ENCODE measurements around the gene PGM1. TPM values are rescaled to one million over a fixed set of nuclear protein-coding genes. Genes with fewer than 3 reads are reported as not detected.

PGM1 gene
- total RNA-seq, 1 experiment from 2014 or later = 101 TPM

DNA sequence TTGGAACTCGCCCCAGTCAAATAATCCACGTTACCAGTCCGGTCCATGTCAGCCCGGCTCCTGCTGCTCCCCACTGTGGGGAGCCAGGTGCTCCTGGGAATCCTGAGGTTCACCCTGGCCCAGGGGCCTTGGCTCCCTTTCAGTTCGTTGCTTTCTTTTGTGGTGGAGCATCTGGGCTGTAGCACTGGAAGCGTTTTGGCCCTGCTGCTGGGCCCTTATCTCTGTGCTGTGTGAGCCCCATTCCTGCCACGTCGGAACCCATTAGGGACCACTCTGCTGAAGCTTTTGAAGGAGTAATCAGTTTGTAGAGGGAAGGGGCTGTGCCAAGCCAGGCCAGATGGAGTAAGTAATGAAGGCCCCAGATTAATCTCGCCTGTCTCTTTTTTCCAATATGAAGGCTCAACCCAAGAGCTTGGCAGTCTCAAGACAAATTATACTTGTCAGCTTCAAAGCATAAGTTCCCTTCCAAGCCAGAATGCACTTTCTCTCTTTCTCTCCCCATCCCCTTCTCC is 82.3 kb downstream of the PGM1 start:
- H3K4me1 ChIP-seq (replicated peaks; ENCODE audit: insufficient read depth) = peaks cover 13% of the 10 kb centered on the region
- H2AFZ ChIP-seq = no peak overlapping the region
- H3K79me2 ChIP-seq (ENCODE audit: low read depth) = no peaks in the 10 kb centered on the region
- no peak overlapping the region for H3K27ac ChIP-seq
- no peaks in the 10 kb centered on the region for H4K20me1 ChIP-seq (ENCODE audit: insufficient read depth)
- no peaks in the 10 kb centered on the region for H3K27me3 ChIP-seq (ENCODE audit: insufficient read depth, low read depth)
- peaks cover 9% of the 10 kb centered on the region for H3K9me3 ChIP-seq (ENCODE audit: insufficient read depth, low read depth)
- H3K9me2 ChIP-seq (ENCODE audit: insufficient read depth) = no peaks in the 10 kb centered on the region
- POLR2A ChIA-PET (ENCODE audit: unreplicated experiment) = interaction anchor here (0.6 kb wide), 1 partner anchor 451 kb away, joined by 3 read pairs; no protein-coding TSS in a partner anchor
- no peaks in the 10 kb centered on the region for H3F3A ChIP-seq (ENCODE audit: insufficient read depth, low read depth)
- BruUV-seq (replicated peaks) = no TSS peak
- intact Hi-C loops (cut with micrococcal nuclease; ENCODE audit: unreplicated experiment) = no loop called here
- no peaks in the 10 kb centered on the region for H3K36me3 ChIP-seq (ENCODE audit: low read depth)
- no peak overlapping the region for H3K4me3 ChIP-seq
- CTCF ChIA-PET = interaction anchor here (1.2 to 1.3 kb wide), 2 partner anchors 16 to 567 kb away, joined by 4 to 5 read pairs; no protein-coding TSS in a partner anchor
- no peak overlapping the region for H3K4me2 ChIP-seq
- TF ChIP-seq, protein P1, sequence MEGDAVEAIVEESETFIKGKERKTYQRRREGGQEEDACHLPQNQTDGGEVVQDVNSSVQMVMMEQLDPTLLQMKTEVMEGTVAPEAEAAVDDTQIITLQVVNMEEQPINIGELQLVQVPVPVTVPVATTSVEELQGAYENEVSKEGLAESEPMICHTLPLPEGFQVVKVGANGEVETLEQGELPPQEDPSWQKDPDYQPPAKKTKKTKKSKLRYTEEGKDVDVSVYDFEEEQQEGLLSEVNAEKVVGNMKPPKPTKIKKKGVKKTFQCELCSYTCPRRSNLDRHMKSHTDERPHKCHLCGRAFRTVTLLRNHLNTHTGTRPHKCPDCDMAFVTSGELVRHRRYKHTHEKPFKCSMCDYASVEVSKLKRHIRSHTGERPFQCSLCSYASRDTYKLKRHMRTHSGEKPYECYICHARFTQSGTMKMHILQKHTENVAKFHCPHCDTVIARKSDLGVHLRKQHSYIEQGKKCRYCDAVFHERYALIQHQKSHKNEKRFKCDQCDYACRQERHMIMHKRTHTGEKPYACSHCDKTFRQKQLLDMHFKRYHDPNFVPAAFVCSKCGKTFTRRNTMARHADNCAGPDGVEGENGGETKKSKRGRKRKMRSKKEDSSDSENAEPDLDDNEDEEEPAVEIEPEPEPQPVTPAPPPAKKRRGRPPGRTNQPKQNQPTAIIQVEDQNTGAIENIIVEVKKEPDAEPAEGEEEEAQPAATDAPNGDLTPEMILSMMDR (conservative IDR thresholded peaks at IDR 0.05) = no peak
- TF ChIP-seq EZH2 (IDR thresholded peaks at IDR 0.05; ENCODE audit: low read depth) = no peak
- DNase-seq = no peak

- Histone ChIP-seq H3K4me3 (no peak overlapping the region), H3F3A (ENCODE audit: insufficient read depth, low read depth) (no peaks in the 10 kb centered on the region), H4K20me1 (ENCODE audit: insufficient read depth) (no peaks in the 10 kb centered on the region), H3K4me2 (no peak overlapping the region), H3K4me1 (replicated peaks; ENCODE audit: insufficient read depth) (peaks cover 13% of the 10 kb centered on the region), H3K79me2 (ENCODE audit: low read depth) (no peaks in the 10 kb centered on the region), H3K27me3 (ENCODE audit: insufficient read depth, low read depth) (no peaks in the 10 kb centered on the region), H3K9me3 (ENCODE audit: insufficient read depth, low read depth) (peaks cover 18% of the 10 kb centered on the region), H2AFZ (no peak overlapping the region), H3K36me3 (ENCODE audit: low read depth) (no peaks in the 10 kb centered on the region), H3K27ac (no peak overlapping the region), H3K9me2 (ENCODE audit: insufficient read depth) (no peaks in the 10 kb centered on the region)
- BruUV-seq (replicated peaks) = no TSS peak
- CTCF ChIA-PET = no interaction called here
- intact Hi-C loops (cut with micrococcal nuclease; ENCODE audit: unreplicated experiment) = no loop called here
- DNase-seq = no peak
- POLR2A ChIA-PET (ENCODE audit: unreplicated experiment) = no interaction called here
- TF ChIP-seq, protein P1 (conservative IDR thresholded peaks at IDR 0.05) = no peak
- TF ChIP-seq EZH2 (IDR thresholded peaks at IDR 0.05; ENCODE audit: low read depth) = no peak
Observed at GRCh38 chr1:63677497-63677896, 84.3 kb downstream of the PGM1 start.

- Histone ChIP-seq H3K27me3 (ENCODE audit: insufficient read depth, low read depth) (no peaks in the 10 kb centered on the region), H3K79me2 (ENCODE audit: low read depth) (no peaks in the 10 kb centered on the region), H3K9me2 (ENCODE audit: insufficient read depth) (no peaks in the 10 kb centered on the region), H3K4me2 (no peak overlapping the region), H3K4me3 (no peak overlapping the region), H2AFZ (no peak overlapping the region), H3K36me3 (ENCODE audit: low read depth) (no peaks in the 10 kb centered on the region), H3F3A (ENCODE audit: insufficient read depth, low read depth) (no peaks in the 10 kb centered on the region), H3K9me3 (ENCODE audit: insufficient read depth, low read depth) (peaks cover 18% of the 10 kb centered on the region), H3K27ac (no peak overlapping the region), H4K20me1 (ENCODE audit: insufficient read depth) (no peaks in the 10 kb centered on the region), H3K4me1 (replicated peaks; ENCODE audit: insufficient read depth) (peaks cover 13% of the 10 kb centered on the region)
- ChIA-PET CTCF (no interaction called here), POLR2A (ENCODE audit: unreplicated experiment) (no interaction called here)
- intact Hi-C loops (cut with micrococcal nuclease; ENCODE audit: unreplicated experiment) = no loop called here
- TF ChIP-seq, protein P1 (conservative IDR thresholded peaks at IDR 0.05) = no peak
- TF ChIP-seq EZH2 (IDR thresholded peaks at IDR 0.05; ENCODE audit: low read depth) = no peak
- no TSS peak for BruUV-seq (replicated peaks)
- DNase-seq = no peak
Observed at GRCh38 chr1:63678200-63678599, 85.0 kb downstream of the PGM1 start.
